GM19193 (cell line): Measurements from ENCODE around the gene DLGAP1.

ENCODE experiments used
- POLR2A ChIP-seq: IDR thresholded peaks from 4 replicates; pipeline ENCODE4 v1.6.1; 2011; ENCODE audit not compliant: insufficient read depth, insufficient read length; ENCODE audit errors: extremely low read depth

The DLGAP1 gene

DNA sequence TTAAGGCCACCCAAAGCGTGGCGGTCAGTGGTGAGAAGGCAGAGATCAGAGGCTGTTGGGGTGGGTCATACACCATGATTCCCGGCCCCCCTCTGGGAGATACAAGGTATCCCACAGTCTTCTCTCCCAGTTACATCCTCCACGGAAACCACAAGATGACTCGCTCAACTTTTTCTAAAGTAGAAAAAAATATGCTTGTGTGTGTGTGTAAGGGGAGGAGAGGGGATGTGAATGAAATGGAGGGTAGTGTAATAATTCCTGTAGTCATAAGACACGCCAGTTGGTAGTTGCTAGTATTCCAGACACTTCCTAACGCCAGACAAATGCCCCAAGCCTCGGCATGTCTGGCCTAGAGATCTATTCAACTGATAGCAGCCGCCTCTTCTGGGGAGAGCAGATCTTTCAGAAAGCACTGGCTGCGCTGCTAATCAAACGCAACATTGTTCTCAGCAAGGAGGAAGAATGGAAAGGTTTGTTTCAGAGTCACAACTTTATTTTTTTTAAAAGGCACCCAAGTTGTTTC, 861.7 kb downstream of the DLGAP1 start:
- TF ChIP-seq POLR2A, result no peak

DNA sequence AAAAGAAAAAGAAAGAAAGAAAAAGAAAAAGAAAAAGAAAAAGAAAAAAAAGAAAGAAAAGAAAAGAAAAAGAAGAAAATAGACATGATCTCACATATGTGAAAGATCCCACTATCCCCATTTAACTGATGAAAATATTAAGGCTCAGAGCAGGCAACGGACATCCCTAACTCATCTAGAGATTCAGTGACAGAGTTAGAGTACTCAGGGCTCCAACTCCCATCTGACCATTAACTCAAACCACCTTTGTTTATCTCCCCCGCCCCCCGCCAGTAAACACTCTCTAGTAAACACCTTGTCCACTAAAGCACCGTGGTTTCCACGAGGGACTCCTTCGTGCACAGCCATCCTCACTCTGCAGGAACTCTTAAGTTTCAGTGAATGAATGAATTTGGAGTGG, 862.2 kb downstream of the DLGAP1 start:
- TF ChIP-seq POLR2A, result no peak

DNA sequence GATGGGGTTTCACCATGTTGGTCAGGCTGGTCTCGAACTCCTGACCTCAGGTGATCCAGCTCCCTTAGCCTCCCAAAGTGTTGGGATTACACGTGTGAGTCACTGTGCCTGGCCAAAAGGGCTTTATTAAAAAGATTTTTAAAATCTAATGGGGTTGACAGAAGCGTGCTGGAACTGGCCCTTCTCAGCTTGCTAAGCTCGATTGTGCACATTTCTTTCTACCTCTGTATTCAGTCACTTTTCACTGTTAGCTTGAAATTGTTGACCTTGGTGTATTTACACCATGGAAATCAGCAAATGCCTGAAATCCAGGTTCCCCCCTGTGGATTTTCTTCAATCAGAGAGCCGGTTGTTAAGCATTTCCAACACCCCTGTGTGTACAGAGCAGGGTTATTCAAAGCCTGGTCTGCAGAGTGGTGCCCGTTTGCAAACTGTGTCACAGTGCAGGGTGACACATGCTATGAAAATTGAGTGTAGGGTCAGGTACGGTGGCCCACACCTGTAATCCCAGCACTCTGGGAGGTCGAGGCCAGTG, 864.9 kb downstream of the DLGAP1 start:
- no peak for TF ChIP-seq POLR2A

DNA sequence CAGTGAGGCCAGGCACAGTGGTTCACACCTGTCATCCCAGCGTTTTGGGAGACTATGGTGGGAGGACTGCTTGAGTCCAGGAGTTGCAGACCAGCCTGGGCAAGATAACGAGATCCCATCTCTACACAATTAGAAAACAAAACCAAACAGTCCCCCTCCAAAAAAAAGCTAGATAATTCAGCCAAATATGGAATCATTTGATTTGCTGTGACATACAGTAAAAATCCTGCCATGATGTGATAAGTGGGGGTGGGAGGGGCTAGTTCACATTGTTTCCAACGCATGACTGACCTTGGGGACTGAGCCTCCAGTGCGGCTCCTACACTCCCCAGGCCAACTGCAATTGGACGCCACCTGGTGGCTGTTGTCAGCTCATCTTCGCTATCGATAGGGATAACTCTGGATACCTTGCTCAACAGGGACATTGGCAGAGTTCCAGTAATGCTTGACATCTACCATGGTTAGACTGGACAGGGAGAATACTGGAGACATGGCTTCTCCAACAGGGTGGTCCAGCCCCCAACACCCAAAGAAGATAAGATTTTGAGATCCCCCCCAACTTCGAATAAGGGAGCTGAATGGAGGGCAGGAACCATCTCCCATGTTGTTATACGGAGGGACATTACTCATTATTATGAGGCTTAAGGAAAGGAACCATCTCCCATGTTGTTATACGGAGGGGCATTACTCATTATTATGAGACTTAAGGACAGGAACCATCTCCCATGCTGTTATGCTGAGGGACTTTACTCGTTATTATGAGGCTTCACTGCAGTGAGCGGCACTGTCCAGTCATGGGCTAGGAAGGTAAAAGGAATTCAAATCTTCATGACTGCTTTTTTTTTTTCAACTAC, 869.2 kb downstream of the DLGAP1 start:
- no peak for TF ChIP-seq POLR2A

GRCh38 chr18:3584897-3585460, 870.1 kb downstream of the DLGAP1 start:
- TF ChIP-seq POLR2A, result no peak

GRCh38 chr18:3584266-3584861, 870.7 kb downstream of the DLGAP1 start:
- TF ChIP-seq POLR2A, result no peak

- TF ChIP-seq POLR2A, result no peak
Observed at GRCh38 chr18:3583873-3584247, 871.2 kb downstream of the DLGAP1 start.

DNA sequence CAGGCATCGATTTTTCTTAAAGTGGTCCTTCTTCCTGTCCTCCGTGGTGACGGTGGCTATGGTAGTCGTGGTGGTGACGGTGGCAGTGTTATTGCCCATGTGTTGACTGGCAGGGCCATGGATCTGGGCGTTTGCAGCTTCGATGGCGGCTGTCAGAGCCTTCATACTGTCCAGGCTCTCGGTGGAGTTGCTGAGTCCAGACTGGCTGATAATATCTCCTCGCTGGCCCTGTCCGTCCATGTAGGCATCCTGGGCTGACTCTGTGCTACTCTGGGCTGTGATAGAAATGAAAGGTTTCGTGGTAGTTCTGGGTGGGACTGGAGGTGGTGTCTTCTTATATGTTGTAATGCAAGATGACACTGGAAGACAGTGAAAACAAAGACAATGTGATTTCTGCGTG, 873.2 kb downstream of the DLGAP1 start:
- TF ChIP-seq POLR2A, result no peak

DNA sequence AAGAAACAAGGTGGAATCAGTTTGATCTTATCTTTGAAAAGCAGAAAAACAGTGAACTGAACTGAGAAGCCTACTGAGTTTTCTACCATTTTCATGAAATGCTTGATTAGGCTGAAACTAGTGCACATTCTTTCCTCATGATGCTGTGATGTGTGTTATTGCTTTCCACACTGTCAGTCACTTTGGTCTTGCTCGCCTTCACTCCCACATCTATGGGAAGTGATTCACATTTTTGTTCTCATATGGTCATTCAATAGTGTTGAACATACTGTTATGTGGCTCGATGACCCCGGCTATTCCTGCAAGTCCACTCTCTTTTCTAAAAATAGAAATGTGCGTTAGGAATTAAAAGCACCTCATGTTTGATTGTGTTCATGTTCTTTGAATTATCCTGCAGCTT, 875.4 kb downstream of the DLGAP1 start:
- no peak for TF ChIP-seq POLR2A

DNA sequence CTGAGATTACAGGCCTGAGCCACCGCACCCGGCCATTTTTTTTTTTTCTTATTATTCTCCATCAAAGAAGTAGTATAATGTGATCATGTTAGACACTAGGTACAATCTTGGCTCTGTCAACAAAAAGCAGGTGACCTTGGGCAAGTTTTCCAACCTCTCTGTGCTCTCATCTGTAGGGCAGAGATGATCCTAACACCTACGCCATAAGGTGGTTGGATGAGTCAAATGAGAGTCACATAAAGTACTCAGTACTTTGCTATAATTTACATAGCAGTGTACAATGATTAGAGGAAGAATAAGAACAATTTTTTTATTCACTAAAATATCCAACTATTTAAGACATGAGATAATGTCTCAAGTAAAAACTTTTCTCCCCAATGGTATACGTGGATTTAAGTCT, 876.5 kb downstream of the DLGAP1 start:
- TF ChIP-seq POLR2A, result no peak

- no peak for TF ChIP-seq POLR2A
Observed at GRCh38 chr18:3577281-3577855, 877.7 kb downstream of the DLGAP1 start.

- TF ChIP-seq POLR2A, result no peak
Observed at GRCh38 chr18:3572761-3573160, 882.3 kb downstream of the DLGAP1 start.

- TF ChIP-seq POLR2A, result no peak
Observed at GRCh38 chr18:3566851-3567250, 888.3 kb downstream of the DLGAP1 start.

GRCh38 chr18:3560755-3561154, 894.4 kb downstream of the DLGAP1 start:
- TF ChIP-seq POLR2A, result no peak

GRCh38 chr18:3554811-3555427, 900.2 kb downstream of the DLGAP1 start:
- no peak for TF ChIP-seq POLR2A
